IMR-90 (cell line): ENCODE measurements around the gene CCNA1. TPM values are rescaled to one million over a fixed set of nuclear protein-coding genes. Genes with fewer than 3 reads are reported as not detected.

Source experiments
- ATAC-seq: fragments of 200-7000 bp; cut with Tn5 transposase; 2 replicates; pipeline ENCODE4 v1.9.1; 2020; ENCODE audit warnings: low read depth, mild to moderate bottlenecking, moderate library complexity
- BruUV-seq: library from RNA; stranded (reverse); fragments of 400-500 nt; replicated peaks from 2 replicates; lab custom pipeline; 2021; lab: Mats Ljungman, UMichigan
- CTCF ChIA-PET: fragments of 300-600 bp; formaldehyde crosslinking; extraction: SDS; loops from one replicate; lab custom pipeline; 2021; ENCODE audit warnings: antibody characterized with exemption; lab: Yijun Ruan, JAX
- POLR2A ChIA-PET: fragments of 300-600 bp; sonication (Branson Sonifier 250); formaldehyde crosslinking; loops from one replicate; lab custom pipeline; 2022; ENCODE audit warnings: antibody characterized with exemption; ENCODE audit not compliant: unreplicated experiment; lab: Charles Lee
- DNase-seq: peaks from one replicate; pipeline ENCODE4 v3.0.0; 2013
- H2AFZ ChIP-seq: replicated peaks from 2 replicates; pipeline ENCODE3; 2013; ENCODE audit warnings: low read length, mild to moderate bottlenecking; ENCODE audit not compliant: poor library complexity
- H2AK5ac ChIP-seq: 2 replicates; pipeline ENCODE4 v1.6.1; 2013; ENCODE audit warnings: low read depth, low read length, inconsistent platforms
- H2AK9ac ChIP-seq: replicated peaks from 2 replicates; pipeline ENCODE3; 2013; ENCODE audit warnings: mild to moderate bottlenecking, low read depth, low read length, moderate library complexity; ENCODE audit not compliant: poor library complexity
- H2BK120ac ChIP-seq: 2 replicates; pipeline ENCODE4 v1.6.1; 2013; ENCODE audit warnings: low read depth, low read length, inconsistent platforms
- H2BK15ac ChIP-seq: 3 replicates; pipeline ENCODE4 v1.6.1; 2013; ENCODE audit warnings: low read depth, low read length, inconsistent platforms
- H2BK20ac ChIP-seq: 2 replicates; pipeline ENCODE4 v1.6.1; 2013; ENCODE audit warnings: low read depth, mild to moderate bottlenecking, inconsistent platforms, low read length, moderate library complexity
- H2BK5ac ChIP-seq: 2 replicates; pipeline ENCODE4 v1.6.1; 2013; ENCODE audit warnings: mild to moderate bottlenecking, low read depth, low read length, inconsistent platforms; ENCODE audit not compliant: poor library complexity, severe bottlenecking
- H3K14ac ChIP-seq: replicated peaks from 2 replicates; pipeline ENCODE4 v1.6.1; 2013; ENCODE audit warnings: low read depth, low read length, inconsistent platforms
- H3K18ac ChIP-seq: 2 replicates; pipeline ENCODE4 v1.6.1; 2013; ENCODE audit warnings: low read depth, low read length, control low read depth
- H3K23ac ChIP-seq: 2 replicates; pipeline ENCODE4 v1.6.1; 2013; ENCODE audit warnings: low read depth, low read length, inconsistent platforms
- H3K27ac ChIP-seq: 2 replicates; pipeline ENCODE4 v1.5.1; 2013; ENCODE audit warnings: mild to moderate bottlenecking, control low read depth, low read length; ENCODE audit not compliant: insufficient read depth
- H3K27me3 ChIP-seq: 2 replicates; pipeline ENCODE4 v1.6.1; 2013; ENCODE audit warnings: low read length; ENCODE audit not compliant: control insufficient read depth, insufficient read depth
- H3K36me3 ChIP-seq: 2 replicates; pipeline ENCODE4 v1.6.1; 2013; ENCODE audit warnings: low read length, mixed read lengths; ENCODE audit not compliant: control insufficient read depth, insufficient read depth
- H3K4ac ChIP-seq: 2 replicates; pipeline ENCODE4 v1.6.1; 2013; ENCODE audit warnings: low read depth, low read length, inconsistent platforms
- H3K4me1 ChIP-seq: 2 replicates; pipeline ENCODE4 v1.6.1; 2013; ENCODE audit warnings: low read length, mixed read lengths; ENCODE audit not compliant: control insufficient read depth, insufficient read depth
- H3K4me2 ChIP-seq: 2 replicates; pipeline ENCODE4 v1.6.1; 2013; ENCODE audit warnings: low read depth, mild to moderate bottlenecking, control low read depth, low read length, moderate library complexity
- H3K4me3 ChIP-seq: 2 replicates; pipeline ENCODE4 v1.5.1; 2013; ENCODE audit warnings: low read depth, mild to moderate bottlenecking, control low read depth, low read length, moderate library complexity; ENCODE audit not compliant: insufficient read depth
- H3K56ac ChIP-seq: 2 replicates; pipeline ENCODE4 v1.6.1; 2013; ENCODE audit warnings: low read length, inconsistent platforms; ENCODE audit not compliant: insufficient read depth; ENCODE audit errors: extremely low read depth
- H3K79me1 ChIP-seq, 2 experiments: 2 replicates each; pipeline ENCODE4 v1.6.1; 2013; ENCODE audit warnings: low read length in 2 of 2, inconsistent platforms in 1 of 2, low read depth in 1 of 2
- H3K9ac ChIP-seq: 2 replicates; pipeline ENCODE4 v1.6.1; 2013; ENCODE audit warnings: low read depth, low read length, control low read depth
- H3K9me1 ChIP-seq: 2 replicates; pipeline ENCODE4 v1.6.1; 2013; ENCODE audit warnings: low read length, inconsistent platforms; ENCODE audit not compliant: insufficient read depth
- H3K9me3 ChIP-seq: 2 replicates; pipeline ENCODE4 v1.6.1; 2013; ENCODE audit warnings: low read length; ENCODE audit not compliant: control insufficient read depth, insufficient read depth
- H4K20me1 ChIP-seq: 2 replicates; pipeline ENCODE4 v1.6.1; 2013; ENCODE audit warnings: low read length, inconsistent platforms; ENCODE audit not compliant: insufficient read depth
- H4K5ac ChIP-seq: 2 replicates; pipeline ENCODE4 v1.6.1; 2013; ENCODE audit warnings: mild to moderate bottlenecking, low read depth, low read length, control low read depth
- H4K8ac ChIP-seq, 2 experiments: 2 replicates each; pipeline ENCODE4 v1.6.1; 2013; ENCODE audit warnings: low read depth in 2 of 2, low read length in 2 of 2, control low read depth in 1 of 2, inconsistent platforms in 1 of 2
- H4K91ac ChIP-seq: 2 replicates; pipeline ENCODE4 v1.6.1; 2013; ENCODE audit warnings: low read depth, low read length, inconsistent platforms; ENCODE audit not compliant: insufficient read depth
- BHLHE40 ChIP-seq: fragments of 150-350 bp; IDR thresholded peaks from 2 replicates; pipeline ENCODE4 v1.6.1; 2016; ENCODE audit warnings: mild to moderate bottlenecking, low read depth, low read length
- CEBPB ChIP-seq: IDR thresholded peaks from 2 replicates; pipeline ENCODE4 v1.6.1; 2012; ENCODE audit warnings: low read depth, low read length, improper control_type of control experiment
- CHD1 ChIP-seq: IDR thresholded peaks from 2 replicates; pipeline ENCODE4 v1.6.1; 2012; ENCODE audit warnings: low read depth, low read length, improper control_type of control experiment
- FOS ChIP-seq: fragments of 150-350 bp; IDR thresholded peaks from 2 replicates; pipeline ENCODE4 v1.6.1; 2016; ENCODE audit warnings: low read depth, low read length
- MAFK ChIP-seq: IDR thresholded peaks from 2 replicates; pipeline ENCODE4 v1.6.1; 2012; ENCODE audit warnings: low read depth, low read length, improper control_type of control experiment
- MAZ ChIP-seq: IDR thresholded peaks from 2 replicates; pipeline ENCODE4 v1.6.1; 2012; ENCODE audit warnings: low read depth, mild to moderate bottlenecking, low read length, improper control_type of control experiment, moderate library complexity, borderline replicate concordance
- MXI1 ChIP-seq: IDR thresholded peaks from 2 replicates; pipeline ENCODE4 v1.6.1; 2012; ENCODE audit warnings: low read depth, mild to moderate bottlenecking, low read length, moderate library complexity, borderline replicate concordance
- NFE2L2 ChIP-seq: fragments of 150-350 bp; IDR thresholded peaks from 2 replicates; pipeline ENCODE4 v1.6.1; 2016; ENCODE audit warnings: low read depth, mild to moderate bottlenecking, low read length
- POLR2A ChIP-seq: IDR thresholded peaks from 2 replicates; pipeline ENCODE4 v1.6.1; 2012; ENCODE audit warnings: mild to moderate bottlenecking, low read depth, low read length
- RAD21 ChIP-seq: IDR thresholded peaks from 2 replicates; pipeline ENCODE4 v1.6.1; 2012; ENCODE audit warnings: low read length, improper control_type of control experiment
- RFX5 ChIP-seq: IDR thresholded peaks from 2 replicates; pipeline ENCODE4 v1.8.0; 2012; ENCODE audit warnings: low read depth, mild to moderate bottlenecking, low read length, moderate library complexity
- SMC3 ChIP-seq: fragments of 150-350 bp; IDR thresholded peaks from 2 replicates; pipeline ENCODE4 v1.6.1; 2016; ENCODE audit warnings: low read depth, mild to moderate bottlenecking, antibody characterized with exemption, low read length, moderate library complexity
- WGBS, 2 experiments: methylation state at CpG; one replicate each; pipeline versions ENCODE4 v1.1.5 to v1.1.7; 2013; ENCODE audit warnings: missing lambda C conversion rate in 2 of 2; ENCODE audit not compliant: insufficient read length in 1 of 2; ENCODE audit errors: extremely low coverage in 2 of 2; 5-methylcytosine and 5-hydroxymethylcytosine counted together
- dilution Hi-C: fragments of 300-500 bp; cut with HindIII; formaldehyde crosslinking; loops from one replicate; pipeline ENCODE4 v1.14.3; 2018; ENCODE audit warnings: low sequenced_read_pairs; ENCODE audit not compliant: unreplicated experiment
- in situ Hi-C: fragments of 300-500 bp; cut with MboI; formaldehyde crosslinking; loops from 3 replicates; pipeline ENCODE4 v1.14.3; 2019; ENCODE audit warnings: low sequenced_read_pairs, inconsistent platforms, mixed read lengths
- intact Hi-C: fragments of 100-400 bp; cut with micrococcal nuclease; formaldehyde crosslinking; loops from 2 replicates; pipeline ENCODE4 v1.10.0; 2022
- polyA plus RNA-seq, 3 experiments: library from polyadenylated mRNA; depleted of rRNA; stranded (reverse); fragments of >200 nt; gene quantifications; 2 replicates each; pipeline ENCODE4 v1.2.3, GENCODE V29; 2012; ENCODE audit warnings: low replicate concordance in 1 of 3
- total RNA-seq: library from RNA; depleted of rRNA; stranded (reverse); fragments of >200 nt; gene quantifications from 2 replicates; pipeline ENCODE4 v1.2.3, GENCODE V29; 2012
- TF ChIP-seq, protein P1 (sequence below): fragments of 150-350 bp; IDR thresholded peaks from 2 replicates; pipeline ENCODE4 v1.6.1; 2017; ENCODE audit warnings: mild to moderate bottlenecking, antibody characterized with exemption, low read length, low read depth
- TF ChIP-seq, protein P2 (sequence below): conservative IDR thresholded peaks from 2 replicates; pipeline ENCODE4 v1.5.1; 2012; ENCODE audit warnings: mild to moderate bottlenecking, low read depth, low read length, improper control_type of control experiment
- TF ChIP-seq, protein P3 (sequence below): fragments of 150-350 bp; IDR thresholded peaks from 2 replicates; pipeline ENCODE4 v1.6.1; 2016; ENCODE audit warnings: low read depth, mild to moderate bottlenecking, low read length, moderate library complexity, borderline replicate concordance

The CCNA1 gene
- total and polyA plus RNA-seq, 2 of the 4 experiments (the other 2 are of a cell fraction): 0.07 TPM; not detected in 1

GRCh38 chr13:36438594-36439483 lies 6.5 kb downstream of the CCNA1 start:
- intact Hi-C loops: no loop called here

More at GRCh38 chr13:36438594-36439483, 6.5 kb downstream of the CCNA1 start:
- Histone ChIP-seq H3K9me3 (no peaks in the 10 kb centered on the region), H3K4me3 (no peak overlapping the region), H3K79me1 (no peaks in the 10 kb centered on the region), H2BK20ac (no peak overlapping the region), H3K9me1 (no peaks in the 10 kb centered on the region), H2BK5ac (no peak overlapping the region), H2AFZ (no peak overlapping the region), H3K4me2 (no peak overlapping the region), H4K8ac (no peak overlapping the region), H3K4me1 (no peaks in the 10 kb centered on the region), H3K9ac (no peak overlapping the region), H4K20me1 (no peaks in the 10 kb centered on the region), H4K91ac (no peak overlapping the region), H3K36me3 (no peaks in the 10 kb centered on the region), H4K5ac (no peak overlapping the region), H3K27me3 (peaks cover 9% of the 10 kb centered on the region), H3K23ac (no peak overlapping the region), H3K14ac (no peak overlapping the region), H3K18ac (no peak overlapping the region), H2AK9ac (no peak overlapping the region), H3K56ac (no peak overlapping the region), H2BK15ac (no peak overlapping the region), H3K27ac (no peak overlapping the region), H2BK120ac (no peak overlapping the region), H3K4ac (no peak overlapping the region), H2AK5ac (no peak overlapping the region)
- WGBS, 2 experiments: no CpG with 5 or more reads among the region's 6 CpGs
- in situ Hi-C loops: no loop called here
- CTCF ChIA-PET: no interaction called here
- no peak for TF ChIP-seq POLR2A
- TF ChIP-seq FOS: no peak
- TF ChIP-seq NFE2L2: no peak
- TF ChIP-seq SMC3: no peak
- no peak for TF ChIP-seq MAFK
- no peak for TF ChIP-seq RAD21
- TF ChIP-seq, protein P1, sequence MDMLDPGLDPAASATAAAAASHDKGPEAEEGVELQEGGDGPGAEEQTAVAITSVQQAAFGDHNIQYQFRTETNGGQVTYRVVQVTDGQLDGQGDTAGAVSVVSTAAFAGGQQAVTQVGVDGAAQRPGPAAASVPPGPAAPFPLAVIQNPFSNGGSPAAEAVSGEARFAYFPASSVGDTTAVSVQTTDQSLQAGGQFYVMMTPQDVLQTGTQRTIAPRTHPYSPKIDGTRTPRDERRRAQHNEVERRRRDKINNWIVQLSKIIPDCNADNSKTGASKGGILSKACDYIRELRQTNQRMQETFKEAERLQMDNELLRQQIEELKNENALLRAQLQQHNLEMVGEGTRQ: no peak
- TF ChIP-seq CHD1: no peak
- no peak for TF ChIP-seq BHLHE40
- no peak for TF ChIP-seq RFX5
- no peak for TF ChIP-seq MXI1
- TF ChIP-seq CEBPB: no peak
- TF ChIP-seq, protein P2, sequence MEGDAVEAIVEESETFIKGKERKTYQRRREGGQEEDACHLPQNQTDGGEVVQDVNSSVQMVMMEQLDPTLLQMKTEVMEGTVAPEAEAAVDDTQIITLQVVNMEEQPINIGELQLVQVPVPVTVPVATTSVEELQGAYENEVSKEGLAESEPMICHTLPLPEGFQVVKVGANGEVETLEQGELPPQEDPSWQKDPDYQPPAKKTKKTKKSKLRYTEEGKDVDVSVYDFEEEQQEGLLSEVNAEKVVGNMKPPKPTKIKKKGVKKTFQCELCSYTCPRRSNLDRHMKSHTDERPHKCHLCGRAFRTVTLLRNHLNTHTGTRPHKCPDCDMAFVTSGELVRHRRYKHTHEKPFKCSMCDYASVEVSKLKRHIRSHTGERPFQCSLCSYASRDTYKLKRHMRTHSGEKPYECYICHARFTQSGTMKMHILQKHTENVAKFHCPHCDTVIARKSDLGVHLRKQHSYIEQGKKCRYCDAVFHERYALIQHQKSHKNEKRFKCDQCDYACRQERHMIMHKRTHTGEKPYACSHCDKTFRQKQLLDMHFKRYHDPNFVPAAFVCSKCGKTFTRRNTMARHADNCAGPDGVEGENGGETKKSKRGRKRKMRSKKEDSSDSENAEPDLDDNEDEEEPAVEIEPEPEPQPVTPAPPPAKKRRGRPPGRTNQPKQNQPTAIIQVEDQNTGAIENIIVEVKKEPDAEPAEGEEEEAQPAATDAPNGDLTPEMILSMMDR: no peak
- TF ChIP-seq MAZ: no peak
- TF ChIP-seq, protein P3, sequence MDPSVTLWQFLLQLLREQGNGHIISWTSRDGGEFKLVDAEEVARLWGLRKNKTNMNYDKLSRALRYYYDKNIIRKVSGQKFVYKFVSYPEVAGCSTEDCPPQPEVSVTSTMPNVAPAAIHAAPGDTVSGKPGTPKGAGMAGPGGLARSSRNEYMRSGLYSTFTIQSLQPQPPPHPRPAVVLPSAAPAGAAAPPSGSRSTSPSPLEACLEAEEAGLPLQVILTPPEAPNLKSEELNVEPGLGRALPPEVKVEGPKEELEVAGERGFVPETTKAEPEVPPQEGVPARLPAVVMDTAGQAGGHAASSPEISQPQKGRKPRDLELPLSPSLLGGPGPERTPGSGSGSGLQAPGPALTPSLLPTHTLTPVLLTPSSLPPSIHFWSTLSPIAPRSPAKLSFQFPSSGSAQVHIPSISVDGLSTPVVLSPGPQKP: no peak
- no TSS peak for BruUV-seq
- POLR2A ChIA-PET: no interaction called here
- dilution Hi-C loops: no loop called here
- ATAC-seq: no peak
- no peak for DNase-seq
